ENCODE data around the gene CLTRN. TPM values are rescaled to one million over a fixed set of nuclear protein-coding genes. Genes with fewer than 3 reads are reported as not detected.

Gene CLTRN
- polyA plus RNA-seq, 1 of the 3 experiments (the other 2 are of a cell fraction) = 0.16 TPM

GRCh38 chrX:15646031-15646430, 18.6 kb downstream of the CLTRN start (continued):
- TF ChIP-seq USF2 (IDR thresholded peaks at IDR 0.05; ENCODE audit: borderline replicate concordance, low read depth, low read length) (no peak), CTCF (IDR thresholded peaks at IDR 0.05) (no peak), TEAD4 (IDR thresholded peaks at IDR 0.05; ENCODE audit: borderline replicate concordance, insufficient read depth) (no peak), MEF2A (IDR thresholded peaks at IDR 0.05; ENCODE audit: borderline replicate concordance, low read depth) (no peak), EP300 (IDR thresholded peaks at IDR 0.05; ENCODE audit: borderline replicate concordance in 1 of 2, low read depth in 1 of 2, low read length in 1 of 2) (no peak), GATA2 (CRISPR knock-in tag; IDR thresholded peaks at IDR 0.05) (no peak), SMC3 (IDR thresholded peaks at IDR 0.05; ENCODE audit: low read depth, low read length) (no peak), REST (IDR thresholded peaks at IDR 0.05; ENCODE audit: low read depth, low read length) (no peak), FOSL2 (IDR thresholded peaks at IDR 0.05; ENCODE audit: borderline replicate concordance, low read depth) (no peak), JUND (IDR thresholded peaks at IDR 0.05) (no peak)

GRCh38 chrX:15645266-15645665, 19.3 kb downstream of the CLTRN start:
- Histone ChIP-seq H3K9ac (no peak overlapping the region), H3K79me2 (ENCODE audit: insufficient read depth) (no peaks in the 10 kb centered on the region), H3K4me3 (ENCODE audit: low read depth in 2 of 2, low read length in 1 of 2) (no peak overlapping the region), H3K36me3 (replicated peaks in 1 of 2; ENCODE audit: control insufficient read depth in 1 of 2, insufficient read depth in 2 of 2, low read length in 1 of 2) (no peaks in the 10 kb centered on the region), H3K9me3 (no peaks in the 10 kb centered on the region), H3K27ac (ENCODE audit: low read depth in 2 of 2, low read length in 1 of 2) (no peak overlapping the region), H3K4me1 (ENCODE audit: control insufficient read depth in 1 of 2, insufficient read depth in 2 of 2, low read depth in 1 of 2, low read length in 1 of 2) (no peaks in the 10 kb centered on the region), H3F3A (replicated peaks; ENCODE audit: insufficient read depth) (no peaks in the 10 kb centered on the region), H3K27me3 (ENCODE audit: insufficient read depth) (peaks cover 18% of the 10 kb centered on the region), H3K9me2 (no peaks in the 10 kb centered on the region), H2AFZ (ENCODE audit: low read depth) (no peak overlapping the region), H3K4me2 (no peak overlapping the region), H4K20me1 (ENCODE audit: insufficient read depth) (no peaks in the 10 kb centered on the region)
- WGBS (ENCODE audit: low lambda C conversion rate) = 43% methylated on average over 3 of the region's 3 CpGs
- no peak for DNase-seq
- no peak for TF ChIP-seq FOSL2 (IDR thresholded peaks at IDR 0.05; ENCODE audit: borderline replicate concordance, low read depth)
- TF ChIP-seq POLR2AphosphoS5 (IDR thresholded peaks at IDR 0.05; ENCODE audit: low read depth, low read length) = no peak
- no peak for TF ChIP-seq MAX (IDR thresholded peaks at IDR 0.05; ENCODE audit: low read depth)
- no peak for TF ChIP-seq PBX3 (IDR thresholded peaks at IDR 0.05)
- TF ChIP-seq RXRA (IDR thresholded peaks at IDR 0.05; ENCODE audit: borderline replicate concordance, low read depth) = no peak
- no peak for TF ChIP-seq NRF1 (IDR thresholded peaks at IDR 0.05; ENCODE audit: low read depth, low read length)
- no peak for TF ChIP-seq RAD21 (IDR thresholded peaks at IDR 0.05; ENCODE audit: low read length)
- no peak for TF ChIP-seq EP300 (IDR thresholded peaks at IDR 0.05; ENCODE audit: borderline replicate concordance in 1 of 2, low read depth in 1 of 2, low read length in 1 of 2)
- no peak for TF ChIP-seq ZBTB33 (IDR thresholded peaks at IDR 0.05; ENCODE audit: borderline replicate concordance, low read depth)
- TF ChIP-seq RCOR1 (IDR thresholded peaks at IDR 0.05; ENCODE audit: low read length) = no peak
- no peak for TF ChIP-seq FOXJ3 (CRISPR knock-in tag; IDR thresholded peaks at IDR 0.05)
- no peak for TF ChIP-seq NFIC (IDR thresholded peaks at IDR 0.05; ENCODE audit: borderline replicate concordance)
- no peak for TF ChIP-seq JUND (IDR thresholded peaks at IDR 0.05)
- no peak for TF ChIP-seq SMC3 (IDR thresholded peaks at IDR 0.05; ENCODE audit: low read depth, low read length)
- TF ChIP-seq GABPA (IDR thresholded peaks at IDR 0.05; ENCODE audit: low read depth) = no peak
- ChIA-PET POLR2A (no interaction called here), CTCF (interaction anchor here (1.0 kb wide), 1 partner anchor 80 kb away, joined by 3 read pairs; no protein-coding TSS in a partner anchor)
